ENCODE results near the gene GPD1.

GPD1 gene

GRCh38 chr12:50074936-50075807 lies 28.6 kb upstream of the GPD1 start:
- DNase-seq (ENCODE audit: extremely low read depth, low read depth) = no peak
- TF ChIP-seq CTCF (IDR thresholded peaks at IDR 0.05; ENCODE audit: low read depth, low read length) = peak; percentile 87

- TF ChIP-seq CTCF (IDR thresholded peaks at IDR 0.05; ENCODE audit: low read depth, low read length) = no peak
Measured at GRCh38 chr12:50075808-50076170, 28.0 kb upstream of the GPD1 start.

GRCh38 chr12:50077099-50077498 lies 26.7 kb upstream of the GPD1 start:
- no peak for TF ChIP-seq CTCF (IDR thresholded peaks at IDR 0.05; ENCODE audit: low read depth, low read length)

More at GRCh38 chr12:50075808-50076170, 28.0 kb upstream of the GPD1 start:
- no peak for DNase-seq (ENCODE audit: extremely low read depth, low read depth)

GRCh38 chr12:50078281-50078680 lies 25.5 kb upstream of the GPD1 start:
- TF ChIP-seq CTCF (IDR thresholded peaks at IDR 0.05; ENCODE audit: low read depth, low read length) = no peak
- DNase-seq (ENCODE audit: extremely low read depth, low read depth) = no peak

More at GRCh38 chr12:50077099-50077498, 26.7 kb upstream of the GPD1 start:
- DNase-seq (ENCODE audit: extremely low read depth, low read depth) = no peak

- DNase-seq (ENCODE audit: extremely low read depth, low read depth) = no peak
- no peak for TF ChIP-seq CTCF (IDR thresholded peaks at IDR 0.05; ENCODE audit: low read depth, low read length)
Measured at GRCh38 chr12:50079771-50080170, 24.0 kb upstream of the GPD1 start.

- no peak for TF ChIP-seq CTCF (IDR thresholded peaks at IDR 0.05; ENCODE audit: low read depth, low read length)
- no peak for DNase-seq (ENCODE audit: extremely low read depth, low read depth)
Measured at GRCh38 chr12:50081096-50081808, 22.6 kb upstream of the GPD1 start.

GRCh38 chr12:50082644-50083043 lies 21.2 kb upstream of the GPD1 start:
- TF ChIP-seq CTCF (IDR thresholded peaks at IDR 0.05; ENCODE audit: low read depth, low read length) = no peak
- DNase-seq (ENCODE audit: extremely low read depth, low read depth) = no peak

Measured in AG09319 (cell line).